Parathyroid adenoma (tissue), 2 donors: ENCODE data around the gene SLC12A9.

Source experiments
- H2AFZ ChIP-seq: fragments of 300-600 bp; sonication (generic); one replicate; pipeline ENCODE4 v1.7.0; 2017; ENCODE audit warnings: antibody characterized with exemption, mild to moderate bottlenecking
- H3K27ac ChIP-seq: fragments of 300-600 bp; sonication (generic); one replicate; pipeline ENCODE4 v1.7.0; 2017
- H3K27me3 ChIP-seq: fragments of 300-600 bp; sonication (generic); one replicate; pipeline ENCODE4 v1.7.0; 2017; ENCODE audit warnings: low read length; ENCODE audit not compliant: control insufficient read depth, insufficient read depth
- H3K36me3 ChIP-seq: fragments of 300-600 bp; sonication (generic); one replicate; pipeline ENCODE4 v1.7.0; 2017; ENCODE audit warnings: low read length; ENCODE audit not compliant: control insufficient read depth, insufficient read depth
- H3K4me1 ChIP-seq: fragments of 300-600 bp; sonication (generic); one replicate; pipeline ENCODE4 v1.7.0; 2017; ENCODE audit warnings: control low read depth
- H3K4me2 ChIP-seq: fragments of 300-600 bp; sonication (generic); one replicate; pipeline ENCODE4 v1.7.0; 2017; ENCODE audit warnings: low read length
- H3K4me3 ChIP-seq: fragments of 300-600 bp; sonication (generic); one replicate; pipeline ENCODE4 v1.7.0; 2017; ENCODE audit warnings: low read depth, low read length
- H3K79me2 ChIP-seq: fragments of 300-600 bp; sonication (generic); one replicate; pipeline ENCODE4 v1.7.0; 2017; ENCODE audit warnings: control low read depth
- H3K9ac ChIP-seq: fragments of 300-600 bp; sonication (generic); one replicate; pipeline ENCODE4 v1.7.0; 2017; ENCODE audit warnings: mild to moderate bottlenecking
- H3K9me3 ChIP-seq: fragments of 300-600 bp; sonication (generic); one replicate; pipeline ENCODE4 v1.7.0; 2017; ENCODE audit warnings: low read length; ENCODE audit not compliant: control insufficient read depth
- CTCF ChIP-seq: fragments of 300-600 bp; sonication (generic); IDR thresholded peaks from one replicate; pipeline ENCODE4 v1.7.0; 2017; ENCODE audit warnings: antibody characterized with exemption, mild to moderate bottlenecking
- donor health status: primary hyperparathyroidism.

The SLC12A9 gene

GRCh38 chr7:100881136-100881535 lies 28.6 kb downstream of the SLC12A9 start:
- Histone ChIP-seq H3K9me3 (no peaks in the 10 kb centered on the region), H3K36me3 (no peaks in the 10 kb centered on the region), H3K27me3 (no peaks in the 10 kb centered on the region), H2AFZ (no peak overlapping the region), H3K79me2 (peaks cover 34% of the 10 kb centered on the region), H3K9ac (no peak overlapping the region), H3K4me2 (no peak overlapping the region), H3K4me1 (peaks cover 6% of the 10 kb centered on the region), H3K4me3 (no peak overlapping the region), H3K27ac (no peak overlapping the region)
- TF ChIP-seq CTCF = no peak

GRCh38 chr7:100882201-100882600 lies 29.7 kb downstream of the SLC12A9 start:
- Histone ChIP-seq H3K79me2 (peaks cover 24% of the 10 kb centered on the region), H3K9me3 (no peaks in the 10 kb centered on the region), H3K4me3 (no peak overlapping the region), H3K4me2 (no peak overlapping the region), H2AFZ (no peak overlapping the region), H3K27me3 (no peaks in the 10 kb centered on the region), H3K9ac (no peak overlapping the region), H3K27ac (no peak overlapping the region), H3K36me3 (no peaks in the 10 kb centered on the region), H3K4me1 (no peaks in the 10 kb centered on the region)
- TF ChIP-seq CTCF = no peak

GRCh38 chr7:100882785-100883526 lies 30.4 kb downstream of the SLC12A9 start:
- H3K4me3 ChIP-seq = no peak overlapping the region
- no peak overlapping the region for H3K4me2 ChIP-seq
- TF ChIP-seq CTCF = no peak
- H2AFZ ChIP-seq = no peak overlapping the region
- H3K27me3 ChIP-seq = no peaks in the 10 kb centered on the region
- H3K4me1 ChIP-seq = peaks cover 2% of the 10 kb centered on the region
- no peaks in the 10 kb centered on the region for H3K9me3 ChIP-seq
- H3K36me3 ChIP-seq = no peaks in the 10 kb centered on the region
- no peak overlapping the region for H3K9ac ChIP-seq
- H3K79me2 ChIP-seq = peaks cover 18% of the 10 kb centered on the region
- H3K27ac ChIP-seq = no peak overlapping the region

- no peaks in the 10 kb centered on the region for H3K27me3 ChIP-seq
- no peak overlapping the region for H2AFZ ChIP-seq
- H3K4me3 ChIP-seq = no peak overlapping the region
- no peak for TF ChIP-seq CTCF
- no peak overlapping the region for H3K27ac ChIP-seq
- no peaks in the 10 kb centered on the region for H3K9me3 ChIP-seq
- no peak overlapping the region for H3K9ac ChIP-seq
- peaks cover 7% of the 10 kb centered on the region for H3K79me2 ChIP-seq
- no peaks in the 10 kb centered on the region for H3K36me3 ChIP-seq
- no peak overlapping the region for H3K4me2 ChIP-seq
- peaks cover 13% of the 10 kb centered on the region for H3K4me1 ChIP-seq
These were observed 32.4 kb downstream of the SLC12A9 start for GRCh38 chr7:100884736-100885439.
